ENCODE data around the gene METTL24.

METTL24 gene

GRCh38 chr6:110217266-110217665 is 140.9 kb downstream of the METTL24 start:
- Mint-ChIP-seq H3K36me3 (ENCODE audit: low read depth) (peaks cover 57% of the 10 kb centered on the region), H3K4me3 (no peak overlapping the region), H3K9me3 (no peaks in the 10 kb centered on the region), H3K4me1 (no peaks in the 10 kb centered on the region), H3K27ac (no peak overlapping the region), H3K27me3 (ENCODE audit: low read depth) (no peaks in the 10 kb centered on the region)
- TF ChIP-seq CTCF (IDR thresholded peaks at IDR 0.05; ENCODE audit: unreplicated experiment in 3 of 3): no peak

GRCh38 chr6:110216140-110216539 is 142.0 kb downstream of the METTL24 start:
- TF ChIP-seq CTCF (IDR thresholded peaks at IDR 0.05; ENCODE audit: unreplicated experiment in 3 of 3): no peak
- Mint-ChIP-seq H3K4me3 (no peak overlapping the region), H3K4me1 (no peaks in the 10 kb centered on the region), H3K27ac (peak overlapping the region; percentile 35 to 63 (median 38)), H3K36me3 (ENCODE audit: low read depth) (peaks cover 63% of the 10 kb centered on the region), H3K9me3 (no peaks in the 10 kb centered on the region), H3K27me3 (ENCODE audit: low read depth) (no peaks in the 10 kb centered on the region)

GRCh38 chr6:110214338-110214737 is 143.8 kb downstream of the METTL24 start:
- H3K27me3 Mint-ChIP-seq (ENCODE audit: low read depth): no peaks in the 10 kb centered on the region
- no peak overlapping the region for H3K4me3 Mint-ChIP-seq
- no peak for TF ChIP-seq CTCF (IDR thresholded peaks at IDR 0.05; ENCODE audit: unreplicated experiment in 3 of 3)
- peaks cover 61% of the 10 kb centered on the region for H3K36me3 Mint-ChIP-seq (ENCODE audit: low read depth)
- no peaks in the 10 kb centered on the region for H3K4me1 Mint-ChIP-seq
- H3K9me3 Mint-ChIP-seq: no peaks in the 10 kb centered on the region
- peak overlapping the region in 1 of 3 experiments; percentile 72 for H3K27ac Mint-ChIP-seq

- no peak overlapping the region for H3K4me3 Mint-ChIP-seq
- no peak for TF ChIP-seq CTCF (IDR thresholded peaks at IDR 0.05; ENCODE audit: unreplicated experiment in 3 of 3)
- H3K9me3 Mint-ChIP-seq: no peaks in the 10 kb centered on the region
- no peak overlapping the region for H3K27ac Mint-ChIP-seq
- H3K27me3 Mint-ChIP-seq (ENCODE audit: low read depth): no peaks in the 10 kb centered on the region
- no peaks in the 10 kb centered on the region for H3K4me1 Mint-ChIP-seq
- H3K36me3 Mint-ChIP-seq (ENCODE audit: low read depth): peaks cover 58% of the 10 kb centered on the region
These were observed 146.4 kb downstream of the METTL24 start for GRCh38 chr6:110211753-110212152.

- H3K27me3 Mint-ChIP-seq (ENCODE audit: low read depth): no peaks in the 10 kb centered on the region
- no peak overlapping the region for H3K4me3 Mint-ChIP-seq
- H3K27ac Mint-ChIP-seq: no peak overlapping the region
- H3K9me3 Mint-ChIP-seq: no peaks in the 10 kb centered on the region
- TF ChIP-seq CTCF (IDR thresholded peaks at IDR 0.05; ENCODE audit: unreplicated experiment in 3 of 3): no peak
- no peaks in the 10 kb centered on the region for H3K4me1 Mint-ChIP-seq
- peaks cover 47% of the 10 kb centered on the region for H3K36me3 Mint-ChIP-seq (ENCODE audit: low read depth)
These were observed 150.5 kb downstream of the METTL24 start for GRCh38 chr6:110207652-110208051.

- Mint-ChIP-seq H3K27ac (no peak overlapping the region), H3K36me3 (ENCODE audit: low read depth) (peaks cover 28% of the 10 kb centered on the region), H3K4me3 (no peak overlapping the region), H3K9me3 (no peaks in the 10 kb centered on the region), H3K4me1 (no peaks in the 10 kb centered on the region), H3K27me3 (ENCODE audit: low read depth) (no peaks in the 10 kb centered on the region)
- TF ChIP-seq CTCF (IDR thresholded peaks at IDR 0.05; ENCODE audit: unreplicated experiment in 3 of 3): no peak
These were observed 156.8 kb downstream of the METTL24 start for GRCh38 chr6:110201151-110201884.

All from nephron (organoid).